Measurements from ENCODE around the gene SCCPDH.

Gene SCCPDH

GRCh38 chr1:246795906-246796694 lies 71.9 kb downstream of the SCCPDH start:
- TF ChIP-seq PAX5 (IDR thresholded peaks at IDR 0.05; ENCODE audit: insufficient read depth, low read length, severe bottlenecking) (no peak), POU2F2 (IDR thresholded peaks at IDR 0.05; ENCODE audit: low read depth, low read length) (no peak), POLR2A (IDR thresholded peaks at IDR 0.05; ENCODE audit: low read depth, low read length) (no peak), POLR2AphosphoS5 (IDR thresholded peaks at IDR 0.05; ENCODE audit: low read depth, low read length) (no peak), SPI1 (IDR thresholded peaks at IDR 0.05; ENCODE audit: low read depth, low read length) (no peak), TAF1 (IDR thresholded peaks at IDR 0.05; ENCODE audit: low read depth, low read length) (no peak)
- FAIRE-seq: no peak
- no peak for DNase-seq (ENCODE audit: insufficient read length, low spot score)

- no peak for FAIRE-seq
- TF ChIP-seq PAX5 (IDR thresholded peaks at IDR 0.05; ENCODE audit: insufficient read depth, low read length, severe bottlenecking) (no peak), TAF1 (IDR thresholded peaks at IDR 0.05; ENCODE audit: low read depth, low read length) (no peak), POLR2A (IDR thresholded peaks at IDR 0.05; ENCODE audit: low read depth, low read length) (no peak), SPI1 (IDR thresholded peaks at IDR 0.05; ENCODE audit: low read depth, low read length) (no peak), POU2F2 (IDR thresholded peaks at IDR 0.05; ENCODE audit: low read depth, low read length) (no peak), POLR2AphosphoS5 (IDR thresholded peaks at IDR 0.05; ENCODE audit: low read depth, low read length) (no peak)
Measured at GRCh38 chr1:246797157-246797556, 72.9 kb downstream of the SCCPDH start.

GRCh38 chr1:246797597-246797996 lies 73.4 kb downstream of the SCCPDH start:
- FAIRE-seq: no peak
- TF ChIP-seq SPI1 (IDR thresholded peaks at IDR 0.05; ENCODE audit: low read depth, low read length): no peak
- no peak for TF ChIP-seq POLR2A (IDR thresholded peaks at IDR 0.05; ENCODE audit: low read depth, low read length)
- no peak for DNase-seq (ENCODE audit: insufficient read length, low spot score)

More at GRCh38 chr1:246797157-246797556, 72.9 kb downstream of the SCCPDH start:
- no peak for DNase-seq (ENCODE audit: insufficient read length, low spot score)

- FAIRE-seq: no peak
- TF ChIP-seq POU2F2 (IDR thresholded peaks at IDR 0.05; ENCODE audit: low read depth, low read length): no peak
Measured at GRCh38 chr1:246798107-246798506, 73.9 kb downstream of the SCCPDH start.

GRCh38 chr1:246798606-246799496 lies 74.6 kb downstream of the SCCPDH start:
- no peak for DNase-seq (ENCODE audit: insufficient read length, low spot score)
- FAIRE-seq: no peak
- TF ChIP-seq SPI1 (IDR thresholded peaks at IDR 0.05; ENCODE audit: low read depth, low read length) (no peak), TAF1 (IDR thresholded peaks at IDR 0.05; ENCODE audit: low read depth, low read length) (no peak), POU2F2 (IDR thresholded peaks at IDR 0.05; ENCODE audit: low read depth, low read length) (no peak), POLR2AphosphoS5 (IDR thresholded peaks at IDR 0.05; ENCODE audit: low read depth, low read length) (no peak)

More at GRCh38 chr1:246798107-246798506, 73.9 kb downstream of the SCCPDH start:
- no peak for DNase-seq (ENCODE audit: insufficient read length, low spot score)

GRCh38 chr1:246800356-246800755 lies 76.1 kb downstream of the SCCPDH start:
- FAIRE-seq: no peak
- no peak for DNase-seq (ENCODE audit: insufficient read length, low spot score)
- no peak for TF ChIP-seq POU2F2 (IDR thresholded peaks at IDR 0.05; ENCODE audit: low read depth, low read length)
- TF ChIP-seq SPI1 (IDR thresholded peaks at IDR 0.05; ENCODE audit: low read depth, low read length): no peak
- no peak for TF ChIP-seq PAX5 (IDR thresholded peaks at IDR 0.05; ENCODE audit: insufficient read depth, low read length, severe bottlenecking)
- TF ChIP-seq POLR2AphosphoS5 (IDR thresholded peaks at IDR 0.05; ENCODE audit: low read depth, low read length): no peak
- TF ChIP-seq POLR2A (IDR thresholded peaks at IDR 0.05; ENCODE audit: low read depth, low read length): no peak
- TF ChIP-seq TAF1 (IDR thresholded peaks at IDR 0.05; ENCODE audit: low read depth, low read length): no peak

GRCh38 chr1:246800756-246801155 lies 76.5 kb downstream of the SCCPDH start:
- no peak for TF ChIP-seq TAF1 (IDR thresholded peaks at IDR 0.05; ENCODE audit: low read depth, low read length)
- no peak for TF ChIP-seq POLR2AphosphoS5 (IDR thresholded peaks at IDR 0.05; ENCODE audit: low read depth, low read length)
- TF ChIP-seq SPI1 (IDR thresholded peaks at IDR 0.05; ENCODE audit: low read depth, low read length): no peak
- no peak for TF ChIP-seq POLR2A (IDR thresholded peaks at IDR 0.05; ENCODE audit: low read depth, low read length)
- no peak for TF ChIP-seq PAX5 (IDR thresholded peaks at IDR 0.05; ENCODE audit: insufficient read depth, low read length, severe bottlenecking)
- TF ChIP-seq POU2F2 (IDR thresholded peaks at IDR 0.05; ENCODE audit: low read depth, low read length): no peak
- no peak for DNase-seq (ENCODE audit: insufficient read length, low spot score)
- FAIRE-seq: no peak

- TF ChIP-seq POLR2A (IDR thresholded peaks at IDR 0.05; ENCODE audit: low read depth, low read length): no peak
- TF ChIP-seq TAF1 (IDR thresholded peaks at IDR 0.05; ENCODE audit: low read depth, low read length): no peak
- no peak for TF ChIP-seq POLR2AphosphoS5 (IDR thresholded peaks at IDR 0.05; ENCODE audit: low read depth, low read length)
- no peak for TF ChIP-seq PAX5 (IDR thresholded peaks at IDR 0.05; ENCODE audit: insufficient read depth, low read length, severe bottlenecking)
- TF ChIP-seq SPI1 (IDR thresholded peaks at IDR 0.05; ENCODE audit: low read depth, low read length): no peak
- TF ChIP-seq POU2F2 (IDR thresholded peaks at IDR 0.05; ENCODE audit: low read depth, low read length): no peak
- FAIRE-seq (no peak), DNase-seq (ENCODE audit: insufficient read length, low spot score) (no peak)
Measured at GRCh38 chr1:246801241-246802020, 77.2 kb downstream of the SCCPDH start.

GRCh38 chr1:246803373-246803772 lies 79.2 kb downstream of the SCCPDH start:
- DNase-seq (ENCODE audit: insufficient read length, low spot score) (no peak), FAIRE-seq (no peak)
- no peak for TF ChIP-seq POU2F2 (IDR thresholded peaks at IDR 0.05; ENCODE audit: low read depth, low read length)
- TF ChIP-seq SPI1 (IDR thresholded peaks at IDR 0.05; ENCODE audit: low read depth, low read length): no peak
